Gastrocnemius medialis (tissue), 4 donors: ENCODE results near the gene WDR4. TPM values are rescaled to one million over a fixed set of nuclear protein-coding genes. Genes with fewer than 3 reads are reported as not detected.

Experiments used
- ATAC-seq, 2 donors: fragments of 150-250 bp; one replicate each; pipeline ENCODE4 v1.9.1; 2016
- DNase-seq, 2 donors: peaks; one replicate each; pipeline ENCODE4 v3.0.0-alpha.2; 2019
- H3K27ac ChIP-seq, 4 donors: fragments of 200-600 bp; sonication (generic); 1 replicate in 1 of 4; 2 replicates in 3 of 4; pipeline ENCODE4 v1.5.1; 2016 to 2018; ENCODE audit warnings: mild to moderate bottlenecking in 2 of 4, moderate library complexity in 1 of 4
- H3K27me3 ChIP-seq, 3 donors: fragments of 200-600 bp; sonication (generic) in 2 of 3; 1 replicate in 1 of 3; 2 replicates in 2 of 3; pipeline versions ENCODE4 v1.5.1 to v1.6.0; 2016 to 2019; ENCODE audit warnings: mild to moderate bottlenecking in 1 of 3, moderate library complexity in 1 of 3
- H3K36me3 ChIP-seq, 2 donors: fragments of 200-600 bp; sonication (generic) in 1 of 2; one replicate each; pipeline ENCODE4 v1.5.1; 2017 to 2018
- H3K4me1 ChIP-seq, 2 donors: fragments of 200-600 bp; sonication (generic) in 1 of 2; one replicate each; pipeline ENCODE4 v1.5.1; 2016 to 2017; ENCODE audit warnings: mild to moderate bottlenecking in 2 of 2
- H3K4me3 ChIP-seq, 4 donors: fragments of 200-600 bp; sonication (generic) in 3 of 4; 1 replicate in 1 of 4; 2 replicates in 3 of 4; pipeline ENCODE4 v1.5.1; 2016 to 2019; ENCODE audit warnings: mild to moderate bottlenecking in 2 of 4
- H3K9me3 ChIP-seq, 3 donors: fragments of 200-600 bp; sonication (generic) in 2 of 3; 1 replicate in 1 of 3; 2 replicates in 2 of 3; pipeline ENCODE4 v1.5.1; 2016 to 2019
- POLR2A ChIP-seq, 2 donors: fragments of 450-650 bp; IDR thresholded peaks; one replicate each; pipeline ENCODE4 v1.6.1; 2017; ENCODE audit warnings: antibody characterized with exemption in 2 of 2, mild to moderate bottlenecking in 2 of 2, moderate library complexity in 2 of 2
- in situ Hi-C, 4 donors: fragments of 200-750 bp; cut with MboI; loops; one replicate each; pipeline versions ENCODE4 v1.15.0 to v1.8.0; 2017; ENCODE audit warnings: low sequenced_read_pairs in 4 of 4
- intact Hi-C: fragments of 100-400 bp; cut with DNase I; formaldehyde crosslinking; loops from one replicate; pipeline ENCODE4 v1.15.1; 2023; ENCODE audit warnings: low total_unique reads
- total RNA-seq, 4 donors: library from RNA; depleted of rRNA; stranded (reverse); fragments of >200 nt; gene quantifications; one replicate each; pipeline versions ENCODE4 v1.1.0 to v1.2.3, GENCODE V29; 2016
- TF ChIP-seq, protein P1 (sequence below), 5 experiments: fragments of 450-650 bp in 3 of 5; fragments of 200-600 bp in 2 of 5; sonication (generic) in 2 of 5; IDR thresholded peaks in 4 of 5; conservative IDR thresholded peaks in 1 of 5; 1 replicate in 4 of 5; 2 replicates in 1 of 5; pipeline ENCODE4 v1.5.1; 2016 to 2019; ENCODE audit warnings: antibody characterized with exemption in 5 of 5, mild to moderate bottlenecking in 3 of 5, moderate library complexity in 3 of 5

Gene WDR4
- total RNA-seq, 4 donors from 2014 or later = 1.9 to 13.3 (median 4.4) TPM

GRCh38 chr21:42853621-42854020 lies 25.7 kb downstream of the WDR4 start:
- intact Hi-C loops (no loop called here), in situ Hi-C loops (no loop called here)
- no peak overlapping the region for H3K4me3 ChIP-seq
- H3K27ac ChIP-seq = no peak overlapping the region
- DNase-seq = no peak
- no peaks in the 10 kb centered on the region for H3K9me3 ChIP-seq
- H3K36me3 ChIP-seq = peaks cover 0 to 77% of the 10 kb centered on the region in 2 donors
- no peak for TF ChIP-seq POLR2A (IDR thresholded peaks at IDR 0.05)
- TF ChIP-seq, protein P1, sequence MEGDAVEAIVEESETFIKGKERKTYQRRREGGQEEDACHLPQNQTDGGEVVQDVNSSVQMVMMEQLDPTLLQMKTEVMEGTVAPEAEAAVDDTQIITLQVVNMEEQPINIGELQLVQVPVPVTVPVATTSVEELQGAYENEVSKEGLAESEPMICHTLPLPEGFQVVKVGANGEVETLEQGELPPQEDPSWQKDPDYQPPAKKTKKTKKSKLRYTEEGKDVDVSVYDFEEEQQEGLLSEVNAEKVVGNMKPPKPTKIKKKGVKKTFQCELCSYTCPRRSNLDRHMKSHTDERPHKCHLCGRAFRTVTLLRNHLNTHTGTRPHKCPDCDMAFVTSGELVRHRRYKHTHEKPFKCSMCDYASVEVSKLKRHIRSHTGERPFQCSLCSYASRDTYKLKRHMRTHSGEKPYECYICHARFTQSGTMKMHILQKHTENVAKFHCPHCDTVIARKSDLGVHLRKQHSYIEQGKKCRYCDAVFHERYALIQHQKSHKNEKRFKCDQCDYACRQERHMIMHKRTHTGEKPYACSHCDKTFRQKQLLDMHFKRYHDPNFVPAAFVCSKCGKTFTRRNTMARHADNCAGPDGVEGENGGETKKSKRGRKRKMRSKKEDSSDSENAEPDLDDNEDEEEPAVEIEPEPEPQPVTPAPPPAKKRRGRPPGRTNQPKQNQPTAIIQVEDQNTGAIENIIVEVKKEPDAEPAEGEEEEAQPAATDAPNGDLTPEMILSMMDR (IDR thresholded peaks at IDR 0.05 in 4 of 5, conservative IDR thresholded peaks at IDR 0.05 in 1 of 5) = no peak
- H3K27me3 ChIP-seq = no peaks in the 10 kb centered on the region
- H3K4me1 ChIP-seq = no peaks in the 10 kb centered on the region
- no peak for ATAC-seq

DNA sequence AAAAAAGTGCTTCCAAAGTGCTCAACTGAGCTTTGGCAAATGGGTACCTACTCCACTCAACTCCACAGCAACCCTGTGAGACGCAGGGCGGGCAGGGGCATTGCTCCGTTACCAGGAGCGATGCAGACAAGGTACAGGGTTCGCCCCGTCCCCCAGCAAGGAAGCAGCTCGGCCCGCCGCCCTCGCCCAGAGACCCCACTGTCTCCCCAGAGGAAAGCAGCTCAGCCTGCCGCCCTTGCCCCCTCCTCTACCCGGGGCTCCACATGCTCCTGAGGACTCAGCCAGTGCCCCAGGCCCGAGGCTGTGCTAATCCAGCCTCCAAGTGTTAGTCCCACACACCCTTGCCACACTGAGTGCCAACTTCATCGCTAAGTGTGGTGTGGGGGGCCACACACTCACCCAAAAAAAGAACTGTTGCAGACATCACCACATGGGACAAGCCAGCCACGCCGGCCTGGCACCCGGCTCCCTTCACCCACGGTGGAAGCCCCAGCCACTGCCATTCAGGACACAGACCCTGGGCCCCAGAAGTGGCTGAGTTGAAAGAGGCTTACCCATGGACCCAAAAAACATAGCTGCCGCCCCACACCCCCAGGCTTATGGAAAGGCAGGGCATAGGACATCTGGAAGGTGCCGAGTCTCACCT lies 26.3 kb downstream of the WDR4 start:
- Histone ChIP-seq H3K4me1 (no peaks in the 10 kb centered on the region), H3K9me3 (no peaks in the 10 kb centered on the region), H3K27me3 (no peaks in the 10 kb centered on the region), H3K36me3 (peaks cover 0 to 77% of the 10 kb centered on the region in 2 donors), H3K4me3 (no peak overlapping the region), H3K27ac (no peak overlapping the region)
- DNase-seq (no peak), ATAC-seq (no peak)
- TF ChIP-seq POLR2A (IDR thresholded peaks at IDR 0.05) = no peak
- TF ChIP-seq, protein P1 (IDR thresholded peaks at IDR 0.05 in 4 of 5, conservative IDR thresholded peaks at IDR 0.05 in 1 of 5) = no peak
- intact Hi-C loops (no loop called here), in situ Hi-C loops (no loop called here)

GRCh38 chr21:42851812-42852665 lies 27.3 kb downstream of the WDR4 start:
- intact Hi-C loops (no loop called here), in situ Hi-C loops (no loop called here)
- H3K36me3 ChIP-seq = peaks cover 0 to 83% of the 10 kb centered on the region in 2 donors

GRCh38 chr21:42850866-42851391 lies 28.4 kb downstream of the WDR4 start:
- Histone ChIP-seq H3K4me3 (no peak overlapping the region), H3K9me3 (no peaks in the 10 kb centered on the region), H3K27me3 (no peaks in the 10 kb centered on the region), H3K27ac (no peak overlapping the region), H3K36me3 (peaks cover 0 to 83% of the 10 kb centered on the region in 2 donors), H3K4me1 (no peaks in the 10 kb centered on the region)
- in situ Hi-C loops = no loop called here
- TF ChIP-seq, protein P1 (IDR thresholded peaks at IDR 0.05 in 4 of 5, conservative IDR thresholded peaks at IDR 0.05 in 1 of 5) = peak in 1 of 5 experiments; percentile 27
- TF ChIP-seq POLR2A (IDR thresholded peaks at IDR 0.05) = no peak
- intact Hi-C loops = no loop called here
- DNase-seq = no peak
- ATAC-seq = no peak

More at GRCh38 chr21:42851812-42852665, 27.3 kb downstream of the WDR4 start:
- ATAC-seq = no peak
- Histone ChIP-seq H3K9me3 (no peaks in the 10 kb centered on the region), H3K4me1 (no peaks in the 10 kb centered on the region), H3K27ac (no peak overlapping the region), H3K27me3 (no peaks in the 10 kb centered on the region), H3K4me3 (no peak overlapping the region)
- no peak for DNase-seq
- TF ChIP-seq POLR2A (IDR thresholded peaks at IDR 0.05) = no peak
- TF ChIP-seq, protein P1 (IDR thresholded peaks at IDR 0.05 in 4 of 5, conservative IDR thresholded peaks at IDR 0.05 in 1 of 5) = no peak
